Colonic mucosa (tissue), 4 donors: ENCODE measurements around the gene ASIP. TPM values are rescaled to one million over a fixed set of nuclear protein-coding genes. Genes with fewer than 3 reads are reported as not detected.
"Not testable (repeated sequence)": the region's sequence is repeated elsewhere in the genome, so short reads cannot be mapped to it uniquely, and the experiment has no call there.

ENCODE experiments used
- DNase-seq: peaks from one replicate; pipeline ENCODE4 v3.0.0-alpha.2; 2020
- H3K27ac ChIP-seq: fragments of 200-600 bp; one replicate; pipeline ENCODE4 v1.8.0; 2021
- H3K27me3 ChIP-seq: fragments of 200-600 bp; one replicate; pipeline ENCODE4 v1.8.0; 2021
- H3K36me3 ChIP-seq: fragments of 200-600 bp; one replicate; pipeline ENCODE4 v1.8.0; 2021
- H3K4me1 ChIP-seq: fragments of 200-600 bp; one replicate; pipeline ENCODE4 v1.8.0; 2021; ENCODE audit warnings: mild to moderate bottlenecking
- H3K4me3 ChIP-seq: fragments of 200-600 bp; one replicate; pipeline ENCODE4 v1.8.0; 2021
- H3K9ac ChIP-seq, 2 donors: one replicate each; pipeline ENCODE4 v1.7.0; 2013; ENCODE audit warnings: control low read depth in 2 of 2, low read depth in 2 of 2, low read length in 2 of 2
- H3K9me3 ChIP-seq: fragments of 200-600 bp; one replicate; pipeline ENCODE4 v1.8.0; 2021
- intact Hi-C: fragments of 100-400 bp; cut with DNase I; formaldehyde crosslinking; loops from one replicate; pipeline ENCODE4 v1.14.1; 2022
- total RNA-seq, 2 donors: library from RNA; stranded (reverse); fragmentation: NEBNext Ultra II Directional in 1 of 2; extraction: Animal tissue kit (Norgen Biotek cat#: 25700) in 1 of 2; gene quantifications; one replicate each; pipeline ENCODE4 v1.2.1, GENCODE V29; 2021
- TF ChIP-seq, protein P1 (sequence below): fragments of 200-600 bp; IDR thresholded peaks from one replicate; pipeline ENCODE4 v1.8.0; 2022; ENCODE audit warnings: antibody characterized with exemption, mild to moderate bottlenecking
- donor health status: healthy.
- donor health status: DM: no; HTN: no; CAD: no.
- donor health status: DM: no; HTN: no; CAD: no.

ASIP gene
- total RNA-seq, 2 donors from 2014 or later: not detected

DNA sequence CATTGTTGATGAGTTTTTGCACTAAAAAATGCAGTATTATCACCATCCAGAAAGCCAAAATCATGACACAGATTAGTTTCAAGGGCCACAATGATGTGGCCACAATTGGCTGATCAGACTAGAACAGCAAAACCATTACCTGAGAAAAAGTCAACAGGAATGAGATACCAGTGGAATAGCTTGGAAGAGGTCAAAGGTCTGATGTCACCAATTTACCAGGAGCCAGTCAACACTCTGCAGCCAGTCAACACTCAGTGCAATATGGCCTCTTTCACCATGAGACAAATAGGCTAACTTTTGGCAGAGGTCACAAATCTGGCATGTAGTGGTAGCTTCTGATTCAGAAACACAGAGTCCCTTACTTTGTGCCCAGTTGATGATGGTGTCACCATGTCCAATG is 7.5 kb upstream of the ASIP start:
- DNase-seq: no peak
- Histone ChIP-seq H3K36me3 (no peaks in the 10 kb centered on the region), H3K27me3 (no peaks in the 10 kb centered on the region), H3K9me3 (no peaks in the 10 kb centered on the region), H3K4me3 (no peak overlapping the region), H3K27ac (no peak overlapping the region), H3K9ac (no peak overlapping the region), H3K4me1 (no peaks in the 10 kb centered on the region)
- TF ChIP-seq, protein P1, sequence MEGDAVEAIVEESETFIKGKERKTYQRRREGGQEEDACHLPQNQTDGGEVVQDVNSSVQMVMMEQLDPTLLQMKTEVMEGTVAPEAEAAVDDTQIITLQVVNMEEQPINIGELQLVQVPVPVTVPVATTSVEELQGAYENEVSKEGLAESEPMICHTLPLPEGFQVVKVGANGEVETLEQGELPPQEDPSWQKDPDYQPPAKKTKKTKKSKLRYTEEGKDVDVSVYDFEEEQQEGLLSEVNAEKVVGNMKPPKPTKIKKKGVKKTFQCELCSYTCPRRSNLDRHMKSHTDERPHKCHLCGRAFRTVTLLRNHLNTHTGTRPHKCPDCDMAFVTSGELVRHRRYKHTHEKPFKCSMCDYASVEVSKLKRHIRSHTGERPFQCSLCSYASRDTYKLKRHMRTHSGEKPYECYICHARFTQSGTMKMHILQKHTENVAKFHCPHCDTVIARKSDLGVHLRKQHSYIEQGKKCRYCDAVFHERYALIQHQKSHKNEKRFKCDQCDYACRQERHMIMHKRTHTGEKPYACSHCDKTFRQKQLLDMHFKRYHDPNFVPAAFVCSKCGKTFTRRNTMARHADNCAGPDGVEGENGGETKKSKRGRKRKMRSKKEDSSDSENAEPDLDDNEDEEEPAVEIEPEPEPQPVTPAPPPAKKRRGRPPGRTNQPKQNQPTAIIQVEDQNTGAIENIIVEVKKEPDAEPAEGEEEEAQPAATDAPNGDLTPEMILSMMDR: no peak
- intact Hi-C loops: no loop called here

DNA sequence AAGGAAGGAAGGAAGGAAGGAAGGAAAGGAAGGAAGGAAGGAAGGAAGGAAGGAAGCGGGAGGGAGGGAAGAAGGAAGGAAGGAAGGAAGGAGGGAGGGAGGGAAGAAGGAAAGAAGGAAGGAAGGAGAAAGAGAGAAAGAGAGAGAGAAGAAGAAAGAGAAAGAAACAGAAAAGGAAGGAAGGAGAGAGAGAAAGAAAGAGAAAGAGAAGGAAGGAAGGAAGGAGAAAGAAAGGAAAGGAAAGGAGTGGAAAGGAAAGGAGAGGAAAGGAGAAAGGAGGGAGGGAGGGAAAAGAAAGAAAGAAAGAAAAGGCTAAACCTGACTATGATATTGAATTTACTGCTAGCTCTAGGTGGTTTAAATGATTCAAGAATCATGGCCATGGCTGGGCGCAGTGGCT is 5.3 kb upstream of the ASIP start:
- no peak for DNase-seq
- Histone ChIP-seq H3K4me3 (no peak overlapping the region), H3K27ac (no peak overlapping the region), H3K9me3 (no peaks in the 10 kb centered on the region), H3K4me1 (no peaks in the 10 kb centered on the region), H3K36me3 (no peaks in the 10 kb centered on the region), H3K27me3 (no peaks in the 10 kb centered on the region), H3K9ac (no peak overlapping the region)
- intact Hi-C loops: no loop called here
- TF ChIP-seq, protein P1: no peak

DNA sequence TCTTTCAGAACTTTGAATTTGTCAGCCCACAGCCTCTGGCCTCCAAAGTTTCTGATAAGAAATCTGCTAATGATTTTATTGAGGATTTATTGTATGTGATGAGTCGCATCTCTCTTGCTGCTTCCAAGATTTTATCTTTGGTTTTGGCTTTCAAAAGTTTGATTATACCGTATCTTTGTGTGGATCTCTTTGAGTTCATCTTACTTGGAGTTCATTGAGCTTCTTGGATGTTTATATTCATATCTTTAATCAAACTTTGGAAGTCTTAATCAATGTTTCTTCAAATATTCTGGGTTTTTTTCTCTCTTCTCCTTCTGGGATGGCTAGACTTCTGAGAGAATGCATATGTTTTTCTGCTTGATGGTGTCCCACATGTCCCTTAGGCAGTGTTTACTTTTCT is 3.3 kb upstream of the ASIP start:
- Histone ChIP-seq H3K27me3 (no peaks in the 10 kb centered on the region), H3K36me3 (no peaks in the 10 kb centered on the region), H3K27ac (no peak overlapping the region), H3K4me1 (no peaks in the 10 kb centered on the region), H3K4me3 (no peak overlapping the region), H3K9me3 (no peaks in the 10 kb centered on the region), H3K9ac (no peak overlapping the region)
- no peak for DNase-seq
- intact Hi-C loops: no loop called here
- TF ChIP-seq, protein P1: no peak

DNA sequence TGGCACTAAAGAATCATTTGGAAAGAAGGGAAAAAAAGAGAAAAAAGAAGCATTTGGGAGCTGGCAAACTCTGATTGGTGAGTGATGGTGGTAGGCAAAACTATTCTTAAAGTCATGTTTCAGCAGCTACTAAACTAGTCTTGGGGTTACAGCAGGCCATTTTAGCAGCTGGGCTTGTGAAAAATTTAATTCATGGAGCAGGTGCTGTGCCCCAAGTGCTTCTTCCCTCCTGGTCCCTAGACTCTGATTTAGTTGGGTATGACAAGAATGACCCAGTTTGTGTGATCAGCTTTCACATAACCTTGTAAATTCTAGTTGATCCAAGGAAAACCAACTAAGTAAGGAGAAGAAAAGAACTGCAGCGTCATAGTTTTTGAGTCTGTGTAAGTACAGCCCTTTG is 1.1 kb upstream of the ASIP start:
- no peak for DNase-seq
- Histone ChIP-seq H3K36me3 (no peaks in the 10 kb centered on the region), H3K9me3 (no peaks in the 10 kb centered on the region), H3K27me3 (no peaks in the 10 kb centered on the region), H3K4me1 (no peaks in the 10 kb centered on the region), H3K4me3 (no peak overlapping the region), H3K27ac (no peak overlapping the region), H3K9ac (no peak overlapping the region)
- TF ChIP-seq, protein P1: no peak
- intact Hi-C loops: no loop called here

DNA sequence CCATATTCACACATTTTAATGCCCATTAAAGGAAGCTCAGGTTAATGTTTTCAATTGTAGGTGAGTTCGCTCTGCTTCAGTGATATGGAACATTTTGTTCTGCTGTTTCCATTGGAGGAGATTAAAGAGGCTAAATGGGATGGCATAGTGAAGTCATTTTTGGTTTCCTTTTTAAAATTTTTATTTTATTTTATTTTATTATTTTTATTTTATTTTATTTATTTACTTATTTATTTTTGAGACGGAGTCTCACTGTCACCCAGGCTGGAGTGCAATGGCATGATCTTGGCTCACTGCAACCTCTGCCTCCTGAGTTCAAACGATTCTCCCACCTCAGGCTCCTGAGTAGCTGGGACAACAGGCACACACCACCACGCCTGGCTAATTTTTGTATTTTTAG is 792 bp downstream of the ASIP start:
- H3K36me3 ChIP-seq, H3K9me3 ChIP-seq, H3K27ac ChIP-seq, H3K4me3 ChIP-seq, intact Hi-C loops, H3K27me3 ChIP-seq, H3K9ac ChIP-seq, H3K4me1 ChIP-seq, DNase-seq: not testable (repeated sequence)

DNA sequence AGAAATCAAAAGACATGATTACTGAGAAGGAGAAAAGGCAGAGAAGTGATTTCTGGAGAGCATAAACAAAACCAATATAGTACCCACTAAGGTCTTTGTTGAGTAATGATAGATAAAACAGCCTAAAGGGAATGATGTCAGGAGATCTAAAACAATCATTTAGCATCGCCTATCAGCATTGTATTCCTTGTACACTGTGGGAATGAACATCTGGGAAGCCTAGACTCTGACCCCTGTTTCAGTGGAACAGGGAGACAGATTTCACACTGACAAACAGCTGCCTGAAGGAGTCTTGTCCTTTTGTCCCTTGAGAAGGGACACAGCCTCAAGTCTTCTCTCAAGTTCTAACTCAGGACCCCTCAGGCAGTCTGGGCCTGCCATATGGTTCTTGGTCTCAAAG is 1.7 kb downstream of the ASIP start:
- Histone ChIP-seq H3K4me3 (no peak overlapping the region), H3K36me3 (no peaks in the 10 kb centered on the region), H3K27ac (no peak overlapping the region), H3K4me1 (no peaks in the 10 kb centered on the region), H3K9me3 (no peaks in the 10 kb centered on the region), H3K27me3 (no peaks in the 10 kb centered on the region), H3K9ac (no peak overlapping the region)
- no peak for DNase-seq
- TF ChIP-seq, protein P1: no peak
- intact Hi-C loops: no loop called here
